HG02938 (cell line): Measurements from ENCODE around the gene SIGLEC10.
A peak's percentile ranks its signal among the peaks of the same experiment; 100 is the strongest.

Experiments used
- ATAC-seq: cut with Tn5 transposase; IDR thresholded peaks from one replicate; pipeline ENCODE4 v1.9.1; 2021; ENCODE audit warnings: mild to moderate bottlenecking, moderate library complexity; ENCODE audit not compliant: unreplicated experiment

Gene SIGLEC10

GRCh38 chr19:51367565-51368365 is 49.7 kb downstream of the SIGLEC10 start:
- peak; percentile 68 for ATAC-seq

GRCh38 chr19:51367255-51367564 is 50.2 kb downstream of the SIGLEC10 start:
- ATAC-seq: no peak

- peak; percentile 37 for ATAC-seq
Observed at GRCh38 chr19:51366389-51367254, 50.8 kb downstream of the SIGLEC10 start.

GRCh38 chr19:51365965-51366388 is 51.5 kb downstream of the SIGLEC10 start, which contains the start of gene ETFB:
ETFB (minus strand) TSS chr19:51366388; CDS start chr19:51366326, 62 bp downstream.
- no peak for ATAC-seq

- ATAC-seq: no peak
Observed at GRCh38 chr19:51365211-51365964, 52.1 kb downstream of the SIGLEC10 start.

GRCh38 chr19:51364200-51365106 is 53.0 kb downstream of the SIGLEC10 start:
- ATAC-seq: no peak

- no peak for ATAC-seq
Observed at GRCh38 chr19:51361239-51361638, 56.2 kb downstream of the SIGLEC10 start.
